IMR-90 (cell line): Measurements from ENCODE around the gene NCOR1. TPM values are rescaled to one million over a fixed set of nuclear protein-coding genes. Genes with fewer than 3 reads are reported as not detected.

Experiments
- ATAC-seq: fragments of 200-7000 bp; cut with Tn5 transposase; 2 replicates; pipeline ENCODE4 v1.9.1; 2020; ENCODE audit warnings: low read depth, mild to moderate bottlenecking, moderate library complexity
- BruUV-seq: library from RNA; stranded (reverse); fragments of 400-500 nt; replicated peaks from 2 replicates; lab custom pipeline; 2021; lab: Mats Ljungman, UMichigan
- CTCF ChIA-PET: fragments of 300-600 bp; formaldehyde crosslinking; extraction: SDS; loops from one replicate; lab custom pipeline; 2021; ENCODE audit warnings: antibody characterized with exemption; lab: Yijun Ruan, JAX
- POLR2A ChIA-PET: fragments of 300-600 bp; sonication (Branson Sonifier 250); formaldehyde crosslinking; loops from one replicate; lab custom pipeline; 2022; ENCODE audit warnings: antibody characterized with exemption; ENCODE audit not compliant: unreplicated experiment; lab: Charles Lee
- DNase-seq: peaks from one replicate; pipeline ENCODE4 v3.0.0; 2013
- H2AFZ ChIP-seq: replicated peaks from 2 replicates; pipeline ENCODE3; 2013; ENCODE audit warnings: low read length, mild to moderate bottlenecking; ENCODE audit not compliant: poor library complexity
- H2AK5ac ChIP-seq: 2 replicates; pipeline ENCODE4 v1.6.1; 2013; ENCODE audit warnings: low read depth, low read length, inconsistent platforms
- H2AK9ac ChIP-seq: replicated peaks from 2 replicates; pipeline ENCODE3; 2013; ENCODE audit warnings: mild to moderate bottlenecking, low read depth, low read length, moderate library complexity; ENCODE audit not compliant: poor library complexity
- H2BK120ac ChIP-seq: 2 replicates; pipeline ENCODE4 v1.6.1; 2013; ENCODE audit warnings: low read depth, low read length, inconsistent platforms
- H2BK15ac ChIP-seq: 3 replicates; pipeline ENCODE4 v1.6.1; 2013; ENCODE audit warnings: low read depth, low read length, inconsistent platforms
- H2BK20ac ChIP-seq: 2 replicates; pipeline ENCODE4 v1.6.1; 2013; ENCODE audit warnings: low read depth, mild to moderate bottlenecking, inconsistent platforms, low read length, moderate library complexity
- H2BK5ac ChIP-seq: 2 replicates; pipeline ENCODE4 v1.6.1; 2013; ENCODE audit warnings: mild to moderate bottlenecking, low read depth, low read length, inconsistent platforms; ENCODE audit not compliant: poor library complexity, severe bottlenecking
- H3K14ac ChIP-seq: replicated peaks from 2 replicates; pipeline ENCODE4 v1.6.1; 2013; ENCODE audit warnings: low read depth, low read length, inconsistent platforms
- H3K18ac ChIP-seq: 2 replicates; pipeline ENCODE4 v1.6.1; 2013; ENCODE audit warnings: low read depth, low read length, control low read depth
- H3K23ac ChIP-seq: 2 replicates; pipeline ENCODE4 v1.6.1; 2013; ENCODE audit warnings: low read depth, low read length, inconsistent platforms
- H3K27ac ChIP-seq: 2 replicates; pipeline ENCODE4 v1.5.1; 2013; ENCODE audit warnings: mild to moderate bottlenecking, control low read depth, low read length; ENCODE audit not compliant: insufficient read depth
- H3K27me3 ChIP-seq: 2 replicates; pipeline ENCODE4 v1.6.1; 2013; ENCODE audit warnings: low read length; ENCODE audit not compliant: control insufficient read depth, insufficient read depth
- H3K36me3 ChIP-seq: 2 replicates; pipeline ENCODE4 v1.6.1; 2013; ENCODE audit warnings: low read length, mixed read lengths; ENCODE audit not compliant: control insufficient read depth, insufficient read depth
- H3K4ac ChIP-seq: 2 replicates; pipeline ENCODE4 v1.6.1; 2013; ENCODE audit warnings: low read depth, low read length, inconsistent platforms
- H3K4me1 ChIP-seq: 2 replicates; pipeline ENCODE4 v1.6.1; 2013; ENCODE audit warnings: low read length, mixed read lengths; ENCODE audit not compliant: control insufficient read depth, insufficient read depth
- H3K4me2 ChIP-seq: 2 replicates; pipeline ENCODE4 v1.6.1; 2013; ENCODE audit warnings: low read depth, mild to moderate bottlenecking, control low read depth, low read length, moderate library complexity
- H3K4me3 ChIP-seq: 2 replicates; pipeline ENCODE4 v1.5.1; 2013; ENCODE audit warnings: low read depth, mild to moderate bottlenecking, control low read depth, low read length, moderate library complexity; ENCODE audit not compliant: insufficient read depth
- H3K56ac ChIP-seq: 2 replicates; pipeline ENCODE4 v1.6.1; 2013; ENCODE audit warnings: low read length, inconsistent platforms; ENCODE audit not compliant: insufficient read depth; ENCODE audit errors: extremely low read depth
- H3K79me1 ChIP-seq, 2 experiments: 2 replicates each; pipeline ENCODE4 v1.6.1; 2013; ENCODE audit warnings: low read length in 2 of 2, inconsistent platforms in 1 of 2, low read depth in 1 of 2
- H3K9ac ChIP-seq: 2 replicates; pipeline ENCODE4 v1.6.1; 2013; ENCODE audit warnings: low read depth, low read length, control low read depth
- H3K9me1 ChIP-seq: 2 replicates; pipeline ENCODE4 v1.6.1; 2013; ENCODE audit warnings: low read length, inconsistent platforms; ENCODE audit not compliant: insufficient read depth
- H3K9me3 ChIP-seq: 2 replicates; pipeline ENCODE4 v1.6.1; 2013; ENCODE audit warnings: low read length; ENCODE audit not compliant: control insufficient read depth, insufficient read depth
- H4K20me1 ChIP-seq: 2 replicates; pipeline ENCODE4 v1.6.1; 2013; ENCODE audit warnings: low read length, inconsistent platforms; ENCODE audit not compliant: insufficient read depth
- H4K5ac ChIP-seq: 2 replicates; pipeline ENCODE4 v1.6.1; 2013; ENCODE audit warnings: mild to moderate bottlenecking, low read depth, low read length, control low read depth
- H4K8ac ChIP-seq, 2 experiments: 2 replicates each; pipeline ENCODE4 v1.6.1; 2013; ENCODE audit warnings: low read depth in 2 of 2, low read length in 2 of 2, control low read depth in 1 of 2, inconsistent platforms in 1 of 2
- H4K91ac ChIP-seq: 2 replicates; pipeline ENCODE4 v1.6.1; 2013; ENCODE audit warnings: low read depth, low read length, inconsistent platforms; ENCODE audit not compliant: insufficient read depth
- CEBPB ChIP-seq: IDR thresholded peaks from 2 replicates; pipeline ENCODE4 v1.6.1; 2012; ENCODE audit warnings: low read depth, low read length, improper control_type of control experiment
- CHD1 ChIP-seq: IDR thresholded peaks from 2 replicates; pipeline ENCODE4 v1.6.1; 2012; ENCODE audit warnings: low read depth, low read length, improper control_type of control experiment
- FOS ChIP-seq: fragments of 150-350 bp; IDR thresholded peaks from 2 replicates; pipeline ENCODE4 v1.6.1; 2016; ENCODE audit warnings: low read depth, low read length
- MAFK ChIP-seq: IDR thresholded peaks from 2 replicates; pipeline ENCODE4 v1.6.1; 2012; ENCODE audit warnings: low read depth, low read length, improper control_type of control experiment
- NFE2L2 ChIP-seq: fragments of 150-350 bp; IDR thresholded peaks from 2 replicates; pipeline ENCODE4 v1.6.1; 2016; ENCODE audit warnings: low read depth, mild to moderate bottlenecking, low read length
- RAD21 ChIP-seq: IDR thresholded peaks from 2 replicates; pipeline ENCODE4 v1.6.1; 2012; ENCODE audit warnings: low read length, improper control_type of control experiment
- RCOR1 ChIP-seq: IDR thresholded peaks from 2 replicates; pipeline ENCODE4 v1.6.1; 2012; ENCODE audit warnings: mild to moderate bottlenecking, low read length, improper control_type of control experiment; ENCODE audit not compliant: insufficient replicate concordance
- WGBS, 2 experiments: methylation state at CpG; one replicate each; pipeline versions ENCODE4 v1.1.5 to v1.1.7; 2013; ENCODE audit warnings: missing lambda C conversion rate in 2 of 2; ENCODE audit not compliant: insufficient read length in 1 of 2; ENCODE audit errors: extremely low coverage in 2 of 2; 5-methylcytosine and 5-hydroxymethylcytosine counted together
- dilution Hi-C: fragments of 300-500 bp; cut with HindIII; formaldehyde crosslinking; loops from one replicate; pipeline ENCODE4 v1.14.3; 2018; ENCODE audit warnings: low sequenced_read_pairs; ENCODE audit not compliant: unreplicated experiment
- in situ Hi-C: fragments of 300-500 bp; cut with MboI; formaldehyde crosslinking; loops from 3 replicates; pipeline ENCODE4 v1.14.3; 2019; ENCODE audit warnings: low sequenced_read_pairs, inconsistent platforms, mixed read lengths
- intact Hi-C: fragments of 100-400 bp; cut with micrococcal nuclease; formaldehyde crosslinking; loops from 2 replicates; pipeline ENCODE4 v1.10.0; 2022
- polyA plus RNA-seq, 3 experiments: library from polyadenylated mRNA; depleted of rRNA; stranded (reverse); fragments of >200 nt; gene quantifications; 2 replicates each; pipeline ENCODE4 v1.2.3, GENCODE V29; 2012; ENCODE audit warnings: low replicate concordance in 1 of 3
- total RNA-seq: library from RNA; depleted of rRNA; stranded (reverse); fragments of >200 nt; gene quantifications from 2 replicates; pipeline ENCODE4 v1.2.3, GENCODE V29; 2012
- TF ChIP-seq, protein P1 (sequence below): fragments of 150-350 bp; IDR thresholded peaks from 2 replicates; pipeline ENCODE4 v1.6.1; 2016; ENCODE audit warnings: low read depth, mild to moderate bottlenecking, low read length, moderate library complexity, borderline replicate concordance

The NCOR1 gene
- total and polyA plus RNA-seq, 2 of the 4 experiments (the other 2 are of a cell fraction) = 54.5 to 80.3 TPM

DNA sequence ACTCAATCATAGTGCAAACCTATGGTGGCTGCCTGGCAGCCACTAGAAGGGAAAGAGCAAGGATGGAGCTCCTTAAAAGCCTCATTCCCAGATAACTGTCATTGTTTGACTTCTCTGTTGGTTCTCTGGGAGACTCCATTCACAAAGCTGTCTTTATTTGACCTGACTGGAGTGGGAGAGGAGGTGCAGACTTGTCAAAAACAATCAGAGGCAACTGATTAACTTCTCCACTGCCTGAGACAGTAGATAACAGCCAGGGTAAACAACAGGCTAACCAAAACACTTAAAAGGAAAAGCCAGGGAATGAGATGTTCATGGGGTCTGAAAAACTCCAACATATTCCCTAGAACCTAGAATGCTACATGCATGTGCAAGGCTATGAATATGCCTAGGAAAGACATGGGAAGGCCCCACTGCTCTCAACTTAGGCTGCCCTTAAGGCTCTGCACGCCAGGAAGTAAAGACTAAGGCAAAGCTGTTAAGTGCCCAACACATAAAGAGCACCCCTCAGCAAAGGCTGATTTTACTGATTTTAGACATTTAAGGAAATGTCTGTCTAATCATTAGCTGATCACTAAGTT, 133.7 kb downstream of the NCOR1 start (continued):
- TF ChIP-seq MAFK (no peak), CEBPB (no peak), FOS (no peak), CHD1 (no peak), RAD21 (no peak), RCOR1 (no peak)

DNA sequence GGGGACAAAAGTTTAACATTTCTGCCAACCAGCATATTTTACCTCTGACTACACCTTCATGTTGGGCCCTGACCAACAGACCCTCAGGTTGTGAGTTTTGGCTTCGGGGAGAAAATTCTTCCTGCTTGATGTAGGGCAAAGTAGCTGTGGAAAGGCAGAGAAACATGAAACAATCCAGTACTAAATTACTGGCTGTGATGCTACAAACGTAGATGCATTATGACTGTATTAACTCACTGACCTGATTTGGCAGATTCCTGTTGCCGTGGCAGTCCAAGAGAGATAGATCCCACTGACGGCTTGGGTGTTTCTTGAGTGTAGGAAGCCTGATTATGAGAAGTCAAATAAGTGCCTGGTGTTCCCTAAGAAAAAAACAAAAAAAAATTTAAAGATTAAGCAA, 135.0 kb downstream of the NCOR1 start:
- Histone ChIP-seq H3K56ac (no peak overlapping the region), H2BK20ac (no peak overlapping the region), H3K23ac (no peak overlapping the region), H2AK5ac (no peak overlapping the region), H2BK120ac (no peak overlapping the region), H3K79me1 (peaks cover 32 to 52% of the 10 kb centered on the region in 2 experiments), H4K20me1 (peaks cover 3% of the 10 kb centered on the region; the same call in 1 of the 2 replicates), H4K91ac (no peak overlapping the region), H3K4me3 (no peak overlapping the region), H4K8ac (no peak overlapping the region), H2AFZ (no peak overlapping the region), H3K4me1 (peaks cover 3% of the 10 kb centered on the region; the same call in 1 of the 2 replicates), H3K36me3 (peaks cover 35% of the 10 kb centered on the region), H2AK9ac (no peak overlapping the region), H3K27me3 (no peaks in the 10 kb centered on the region), H3K14ac (no peak overlapping the region), H3K9me1 (peaks cover 5% of the 10 kb centered on the region; the same call in 1 of the 2 replicates), H3K9me3 (no peaks in the 10 kb centered on the region), H3K4me2 (no peak overlapping the region), H4K5ac (no peak overlapping the region), H2BK5ac (no peak overlapping the region), H3K9ac (no peak overlapping the region), H3K18ac (no peak overlapping the region), H2BK15ac (no peak overlapping the region), H3K4ac (no peak overlapping the region), H3K27ac (no peak overlapping the region)
- CTCF ChIA-PET = no interaction called here
- no peak for TF ChIP-seq NFE2L2
- TF ChIP-seq, protein P1, sequence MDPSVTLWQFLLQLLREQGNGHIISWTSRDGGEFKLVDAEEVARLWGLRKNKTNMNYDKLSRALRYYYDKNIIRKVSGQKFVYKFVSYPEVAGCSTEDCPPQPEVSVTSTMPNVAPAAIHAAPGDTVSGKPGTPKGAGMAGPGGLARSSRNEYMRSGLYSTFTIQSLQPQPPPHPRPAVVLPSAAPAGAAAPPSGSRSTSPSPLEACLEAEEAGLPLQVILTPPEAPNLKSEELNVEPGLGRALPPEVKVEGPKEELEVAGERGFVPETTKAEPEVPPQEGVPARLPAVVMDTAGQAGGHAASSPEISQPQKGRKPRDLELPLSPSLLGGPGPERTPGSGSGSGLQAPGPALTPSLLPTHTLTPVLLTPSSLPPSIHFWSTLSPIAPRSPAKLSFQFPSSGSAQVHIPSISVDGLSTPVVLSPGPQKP = no peak
- TF ChIP-seq RAD21 = no peak
- dilution Hi-C loops (no loop called here), in situ Hi-C loops (no loop called here), intact Hi-C loops (no loop called here)
- WGBS, 2 experiments = no CpG with 5 or more reads among the region's 4 CpGs
- ATAC-seq (no peak), DNase-seq (no peak)
- no TSS peak for BruUV-seq
- POLR2A ChIA-PET = no interaction called here
